ENCODE results near the gene DDOST.

GRCh38 chr1:20666146-20666545 is 5.0 kb upstream of the DDOST start:
- no peak for TF ChIP-seq CTCF (IDR thresholded peaks at IDR 0.05)
- TF ChIP-seq EP300 (IDR thresholded peaks at IDR 0.05): no peak
